ENCODE data around the gene BNC2.
A peak's percentile ranks its signal among the peaks of the same experiment; 100 is the strongest.

Gene BNC2

DNA sequence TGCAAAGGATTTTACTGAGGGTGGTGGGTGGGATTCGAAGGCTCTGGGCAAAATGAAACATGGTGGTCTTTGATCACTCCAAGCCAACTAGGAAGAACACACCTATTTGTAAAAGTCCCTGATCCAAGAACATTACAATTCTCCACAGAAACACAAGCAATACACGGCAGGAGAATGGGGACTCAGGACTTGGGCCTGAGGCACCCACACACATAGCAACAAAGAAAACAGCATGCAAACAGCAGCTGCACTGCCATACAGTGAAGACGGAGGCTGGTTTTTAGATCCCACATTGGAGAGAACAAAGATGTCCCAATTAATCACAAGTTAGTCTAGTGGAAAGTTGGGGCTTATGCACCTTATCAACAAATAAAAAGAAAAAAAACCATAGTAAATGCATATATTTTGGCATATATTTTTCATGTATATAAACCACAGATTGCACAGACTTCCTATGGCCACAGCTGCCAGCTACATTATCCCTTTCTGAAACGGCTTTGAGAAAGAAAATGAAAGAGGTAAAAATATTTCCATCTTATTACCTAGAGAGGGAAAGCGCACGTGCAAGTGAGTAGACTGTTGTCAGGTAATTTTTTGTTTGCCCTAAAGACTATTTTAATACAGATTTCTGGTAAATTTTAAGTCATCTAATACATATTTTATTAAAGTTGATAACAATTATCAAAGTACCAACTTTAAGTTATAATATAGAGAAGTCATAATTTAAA lies 410.9 kb downstream of the BNC2 start:
- Mint-ChIP-seq H3K9me3 (peaks cover under 1% of the 10 kb centered on the region), H3K36me3 (ENCODE audit: low read depth) (no peaks in the 10 kb centered on the region), H3K4me1 (peaks cover 49% of the 10 kb centered on the region), H3K27me3 (ENCODE audit: low read depth) (no peaks in the 10 kb centered on the region), H3K4me3 (peak overlapping the region in 1 of 3 experiments; percentile 7), H3K27ac (peak overlapping the region; percentile 43 to 78 (median 75))
- TF ChIP-seq, protein P1, sequence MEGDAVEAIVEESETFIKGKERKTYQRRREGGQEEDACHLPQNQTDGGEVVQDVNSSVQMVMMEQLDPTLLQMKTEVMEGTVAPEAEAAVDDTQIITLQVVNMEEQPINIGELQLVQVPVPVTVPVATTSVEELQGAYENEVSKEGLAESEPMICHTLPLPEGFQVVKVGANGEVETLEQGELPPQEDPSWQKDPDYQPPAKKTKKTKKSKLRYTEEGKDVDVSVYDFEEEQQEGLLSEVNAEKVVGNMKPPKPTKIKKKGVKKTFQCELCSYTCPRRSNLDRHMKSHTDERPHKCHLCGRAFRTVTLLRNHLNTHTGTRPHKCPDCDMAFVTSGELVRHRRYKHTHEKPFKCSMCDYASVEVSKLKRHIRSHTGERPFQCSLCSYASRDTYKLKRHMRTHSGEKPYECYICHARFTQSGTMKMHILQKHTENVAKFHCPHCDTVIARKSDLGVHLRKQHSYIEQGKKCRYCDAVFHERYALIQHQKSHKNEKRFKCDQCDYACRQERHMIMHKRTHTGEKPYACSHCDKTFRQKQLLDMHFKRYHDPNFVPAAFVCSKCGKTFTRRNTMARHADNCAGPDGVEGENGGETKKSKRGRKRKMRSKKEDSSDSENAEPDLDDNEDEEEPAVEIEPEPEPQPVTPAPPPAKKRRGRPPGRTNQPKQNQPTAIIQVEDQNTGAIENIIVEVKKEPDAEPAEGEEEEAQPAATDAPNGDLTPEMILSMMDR (IDR thresholded peaks at IDR 0.05; ENCODE audit: unreplicated experiment in 3 of 3), result no peak

DNA sequence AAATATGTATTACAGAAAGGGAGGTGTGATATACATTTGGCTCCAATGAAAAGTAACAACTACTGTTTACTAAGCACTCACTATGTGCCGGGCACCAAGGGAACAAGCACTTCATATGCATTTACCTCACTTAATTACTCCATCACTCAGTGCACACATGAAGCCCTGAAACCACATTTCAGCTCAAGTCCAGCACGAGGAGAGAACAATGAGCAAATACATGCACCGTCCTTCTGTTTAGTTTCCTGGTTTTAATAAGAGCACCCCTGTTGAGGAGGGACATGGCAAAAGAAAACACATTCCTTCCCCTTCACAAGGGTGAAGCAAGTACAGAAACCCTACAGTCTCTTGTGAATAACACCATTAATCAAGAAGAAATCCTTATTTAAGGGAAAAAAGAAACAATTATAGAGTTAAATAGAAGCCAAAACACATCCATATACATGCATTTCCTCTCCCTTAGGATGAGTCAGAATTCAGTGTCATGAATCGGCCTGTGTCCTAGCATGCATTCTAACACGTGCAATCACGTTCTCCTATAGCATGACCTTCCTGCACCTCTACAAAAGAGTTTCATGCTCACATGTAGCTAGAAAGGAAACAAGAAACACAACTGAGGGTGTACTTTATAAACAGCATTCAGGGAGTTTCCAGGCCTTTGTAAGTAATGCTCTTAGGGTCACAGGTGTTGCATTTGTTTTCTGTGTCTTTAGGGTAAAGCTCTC lies 411.6 kb downstream of the BNC2 start:
- TF ChIP-seq, protein P1 (IDR thresholded peaks at IDR 0.05; ENCODE audit: unreplicated experiment in 3 of 3), result no peak
- H3K4me3 Mint-ChIP-seq, result no peak overlapping the region
- H3K9me3 Mint-ChIP-seq, result no peaks in the 10 kb centered on the region
- peaks cover 49% of the 10 kb centered on the region for H3K4me1 Mint-ChIP-seq
- H3K27ac Mint-ChIP-seq, result peak overlapping the region; percentile 43 to 78 (median 75)
- no peaks in the 10 kb centered on the region for H3K36me3 Mint-ChIP-seq (ENCODE audit: low read depth)
- no peaks in the 10 kb centered on the region for H3K27me3 Mint-ChIP-seq (ENCODE audit: low read depth)

DNA sequence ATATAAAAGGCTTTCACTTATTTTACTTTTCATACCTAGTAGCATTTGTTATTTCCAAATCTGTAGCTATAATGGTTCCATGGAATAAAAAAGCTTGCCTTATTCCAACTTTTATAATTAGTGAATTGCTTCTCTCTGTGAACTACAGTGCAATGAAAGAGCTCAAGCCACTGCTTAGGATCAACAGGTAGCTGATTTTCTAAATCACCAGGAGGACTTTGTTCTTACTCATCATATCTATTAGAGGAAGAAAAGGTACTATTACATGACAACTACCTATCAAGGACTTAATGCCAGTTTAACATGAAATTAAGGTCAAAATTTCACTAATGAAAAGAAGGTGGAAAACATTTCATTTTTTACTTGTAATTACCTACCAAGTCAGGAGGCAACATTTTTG lies 414.6 kb downstream of the BNC2 start:
- Mint-ChIP-seq H3K27ac (no peak overlapping the region), H3K4me1 (peaks cover 40% of the 10 kb centered on the region), H3K27me3 (ENCODE audit: low read depth) (no peaks in the 10 kb centered on the region), H3K36me3 (ENCODE audit: low read depth) (no peaks in the 10 kb centered on the region), H3K9me3 (no peaks in the 10 kb centered on the region), H3K4me3 (no peak overlapping the region)
- TF ChIP-seq, protein P1 (IDR thresholded peaks at IDR 0.05; ENCODE audit: unreplicated experiment in 3 of 3), result no peak

DNA sequence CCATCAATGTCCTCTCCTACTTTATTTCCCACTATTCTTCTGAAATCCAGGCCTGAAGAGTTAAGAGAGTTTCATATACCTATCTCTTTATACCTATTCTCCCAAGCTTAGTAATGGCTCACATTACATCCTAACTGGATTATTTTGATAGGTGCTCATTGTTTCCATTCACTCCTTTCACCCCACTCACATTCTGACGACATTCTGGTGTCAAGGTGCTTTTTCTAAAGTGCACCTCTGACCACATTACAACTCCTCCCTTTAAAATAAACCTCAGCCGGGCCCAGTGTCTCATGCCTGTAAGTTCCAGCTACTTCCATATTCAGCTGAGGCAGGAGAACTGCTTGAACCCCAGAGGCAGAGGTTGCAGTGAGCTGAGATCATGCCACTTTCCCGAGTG lies 417.1 kb downstream of the BNC2 start:
- no peaks in the 10 kb centered on the region for H3K36me3 Mint-ChIP-seq (ENCODE audit: low read depth)
- no peaks in the 10 kb centered on the region for H3K9me3 Mint-ChIP-seq
- H3K4me1 Mint-ChIP-seq, result peaks cover 38% of the 10 kb centered on the region
- no peaks in the 10 kb centered on the region for H3K27me3 Mint-ChIP-seq (ENCODE audit: low read depth)
- TF ChIP-seq, protein P1 (IDR thresholded peaks at IDR 0.05; ENCODE audit: unreplicated experiment in 3 of 3), result no peak
- peak overlapping the region in 1 of 3 experiments; percentile 3 for H3K27ac Mint-ChIP-seq
- H3K4me3 Mint-ChIP-seq, result no peak overlapping the region

DNA sequence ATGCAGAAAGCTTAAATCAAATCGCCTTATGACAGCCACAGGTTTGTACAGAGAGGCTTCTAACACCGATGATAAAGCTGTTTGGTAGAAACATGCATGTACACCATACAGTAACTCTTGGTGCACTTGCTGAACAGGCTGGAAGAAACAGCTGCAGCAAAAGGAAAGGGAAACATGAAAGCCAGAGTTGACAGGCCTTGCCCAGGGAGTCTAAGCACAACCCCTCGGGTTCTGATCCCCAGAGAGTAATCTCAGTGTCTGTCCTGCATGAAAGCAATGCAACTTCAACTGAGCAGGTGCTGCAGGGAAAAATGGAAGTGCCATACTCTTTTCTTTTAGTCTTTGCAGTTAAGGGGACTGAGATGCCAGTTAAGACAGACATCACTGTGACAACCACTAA lies 419.9 kb downstream of the BNC2 start:
- peaks cover 33% of the 10 kb centered on the region for H3K4me1 Mint-ChIP-seq
- H3K9me3 Mint-ChIP-seq, result no peaks in the 10 kb centered on the region
- H3K4me3 Mint-ChIP-seq, result no peak overlapping the region
- no peak overlapping the region for H3K27ac Mint-ChIP-seq
- H3K36me3 Mint-ChIP-seq (ENCODE audit: low read depth), result no peaks in the 10 kb centered on the region
- no peaks in the 10 kb centered on the region for H3K27me3 Mint-ChIP-seq (ENCODE audit: low read depth)
- TF ChIP-seq, protein P1 (IDR thresholded peaks at IDR 0.05; ENCODE audit: unreplicated experiment in 3 of 3), result no peak
